ENCODE data around the gene HLCS. TPM values are rescaled to one million over a fixed set of nuclear protein-coding genes. Genes with fewer than 3 reads are reported as not detected.

The HLCS gene
- total RNA-seq, 1 donor from 2014 or later, result 25.0 TPM

DNA sequence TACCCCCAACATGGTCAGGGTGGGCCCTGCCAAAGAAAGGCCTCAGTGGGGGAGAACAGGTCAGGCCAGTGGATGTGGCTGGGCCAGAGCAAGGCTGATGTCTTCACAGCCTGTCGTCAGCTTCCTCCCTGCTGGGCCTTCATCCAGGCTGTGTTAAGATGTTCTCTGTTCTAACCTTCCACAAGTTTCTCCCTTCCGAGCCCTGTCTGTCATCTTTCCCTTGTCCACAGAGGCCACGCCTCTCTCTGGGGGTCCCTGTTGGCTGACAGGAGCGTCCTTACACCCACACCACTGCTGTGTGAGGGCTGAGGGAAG lies 231.3 kb downstream of the HLCS start:
- Histone ChIP-seq H3K36me3 (no peaks in the 10 kb centered on the region), H3K27me3 (no peaks in the 10 kb centered on the region), H3K4me1 (no peaks in the 10 kb centered on the region), H3K79me2 (ENCODE audit: low read depth) (no peaks in the 10 kb centered on the region), H2AFZ (replicated peaks) (no peak overlapping the region), H3K9me3 (ENCODE audit: low read depth) (no peaks in the 10 kb centered on the region), H3K27ac (no peak overlapping the region), H4K20me1 (ENCODE audit: low read depth) (no peaks in the 10 kb centered on the region), H3K4me2 (no peak overlapping the region), H3K4me3 (no peak overlapping the region), H3K9ac (no peak overlapping the region), H3F3A (ENCODE audit: low read depth) (no peaks in the 10 kb centered on the region)
- H3K27ac Mint-ChIP-seq, result no peak overlapping the region
- no peak for TF ChIP-seq EZH2phosphoT487 (IDR thresholded peaks at IDR 0.05)
- TF ChIP-seq, protein P1, sequence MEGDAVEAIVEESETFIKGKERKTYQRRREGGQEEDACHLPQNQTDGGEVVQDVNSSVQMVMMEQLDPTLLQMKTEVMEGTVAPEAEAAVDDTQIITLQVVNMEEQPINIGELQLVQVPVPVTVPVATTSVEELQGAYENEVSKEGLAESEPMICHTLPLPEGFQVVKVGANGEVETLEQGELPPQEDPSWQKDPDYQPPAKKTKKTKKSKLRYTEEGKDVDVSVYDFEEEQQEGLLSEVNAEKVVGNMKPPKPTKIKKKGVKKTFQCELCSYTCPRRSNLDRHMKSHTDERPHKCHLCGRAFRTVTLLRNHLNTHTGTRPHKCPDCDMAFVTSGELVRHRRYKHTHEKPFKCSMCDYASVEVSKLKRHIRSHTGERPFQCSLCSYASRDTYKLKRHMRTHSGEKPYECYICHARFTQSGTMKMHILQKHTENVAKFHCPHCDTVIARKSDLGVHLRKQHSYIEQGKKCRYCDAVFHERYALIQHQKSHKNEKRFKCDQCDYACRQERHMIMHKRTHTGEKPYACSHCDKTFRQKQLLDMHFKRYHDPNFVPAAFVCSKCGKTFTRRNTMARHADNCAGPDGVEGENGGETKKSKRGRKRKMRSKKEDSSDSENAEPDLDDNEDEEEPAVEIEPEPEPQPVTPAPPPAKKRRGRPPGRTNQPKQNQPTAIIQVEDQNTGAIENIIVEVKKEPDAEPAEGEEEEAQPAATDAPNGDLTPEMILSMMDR (IDR thresholded peaks at IDR 0.05), result no peak
- TF ChIP-seq EZH2 (IDR thresholded peaks at IDR 0.05), result no peak
- H3K36me3 Mint-ChIP-seq, result peaks cover 5% of the 10 kb centered on the region
- peaks cover 3% of the 10 kb centered on the region for H3K9me3 Mint-ChIP-seq
- H3K4me3 Mint-ChIP-seq, result no peak overlapping the region
- peaks cover 11% of the 10 kb centered on the region for H3K27me3 Mint-ChIP-seq (ENCODE audit: insufficient read depth, low read depth)
- H3K4me1 Mint-ChIP-seq, result peaks cover 3% of the 10 kb centered on the region
- DNase-seq (ENCODE audit: low spot score), result no peak

DNA sequence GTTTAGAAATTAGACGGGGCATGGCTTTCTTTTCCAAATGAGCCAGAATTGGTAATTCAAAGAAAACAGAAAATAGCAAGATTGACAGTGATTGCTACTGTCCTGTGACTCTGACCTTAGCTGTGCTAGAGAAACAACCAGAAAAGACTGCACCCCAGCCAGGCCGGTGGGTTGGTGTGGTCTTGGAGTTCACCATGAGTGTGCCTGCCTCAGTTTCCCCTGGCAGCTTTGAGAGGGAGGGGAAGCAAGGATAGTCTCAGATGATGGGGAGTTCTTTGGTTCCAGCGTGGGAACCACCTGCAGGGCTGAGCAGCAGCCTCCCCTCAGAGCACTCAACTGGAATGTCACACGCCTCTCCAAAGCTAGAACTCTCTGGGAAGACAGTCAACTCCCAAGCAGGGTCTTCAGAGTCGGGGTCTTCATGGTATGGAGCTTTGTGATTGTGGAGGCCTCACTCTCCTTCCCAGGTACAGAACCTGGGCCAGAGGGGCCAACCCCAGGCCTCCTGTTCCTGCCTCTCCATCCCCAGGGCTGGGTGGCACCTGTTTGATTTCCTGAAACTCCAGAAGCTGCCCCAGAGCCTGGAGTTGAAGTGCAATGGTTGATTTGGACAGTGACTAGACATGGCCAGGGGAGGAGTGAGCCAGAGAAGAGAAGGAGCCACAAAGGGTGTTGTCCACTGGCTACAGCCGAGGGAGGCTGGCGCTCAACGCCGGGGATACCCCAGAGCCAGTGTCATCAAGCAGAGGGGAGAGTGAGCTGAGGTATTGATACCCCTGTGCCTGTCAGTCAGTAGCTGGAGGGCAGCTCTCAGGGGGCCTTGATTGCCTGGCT lies 231.9 kb downstream of the HLCS start:
- peaks cover 3% of the 10 kb centered on the region for H3K9me3 Mint-ChIP-seq

DNA sequence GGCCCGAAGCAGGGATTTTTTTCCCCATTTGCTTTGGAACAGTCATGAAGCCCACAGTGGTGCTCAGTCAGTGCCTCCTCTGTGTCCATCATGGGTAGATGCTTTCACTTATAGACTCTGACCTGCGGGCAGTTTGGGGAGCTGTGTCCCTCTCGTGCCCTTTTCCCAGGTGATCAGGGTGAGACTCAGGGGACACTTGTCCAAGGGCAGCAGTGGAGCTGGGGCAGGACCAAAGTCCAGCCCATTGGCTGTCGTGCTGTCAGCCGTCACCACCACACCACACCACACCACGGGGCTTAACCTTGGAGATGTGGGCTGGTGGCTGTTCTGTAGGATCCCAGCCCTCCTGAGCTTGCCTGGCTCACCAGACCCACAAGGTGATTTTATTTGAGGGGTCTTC lies 232.6 kb downstream of the HLCS start:
- no peak for TF ChIP-seq EZH2phosphoT487 (IDR thresholded peaks at IDR 0.05)
- no peak for TF ChIP-seq EZH2 (IDR thresholded peaks at IDR 0.05)
- TF ChIP-seq, protein P1 (IDR thresholded peaks at IDR 0.05), result no peak
- H2AFZ ChIP-seq (replicated peaks), result no peak overlapping the region
- H3K4me1 ChIP-seq, result no peaks in the 10 kb centered on the region
- no peak overlapping the region for H3K27ac ChIP-seq
- Mint-ChIP-seq H3K27ac (no peak overlapping the region), H3K36me3 (peaks cover 5% of the 10 kb centered on the region), H3K9me3 (peaks cover 3% of the 10 kb centered on the region), H3K4me3 (no peak overlapping the region), H3K4me1 (peaks cover 7% of the 10 kb centered on the region), H3K27me3 (ENCODE audit: insufficient read depth, low read depth) (peaks cover 11% of the 10 kb centered on the region)
- no peaks in the 10 kb centered on the region for H3K79me2 ChIP-seq (ENCODE audit: low read depth)
- no peak for DNase-seq (ENCODE audit: low spot score)
- no peaks in the 10 kb centered on the region for H3K36me3 ChIP-seq
- H3K9me3 ChIP-seq (ENCODE audit: low read depth), result no peaks in the 10 kb centered on the region
- H3K27me3 ChIP-seq, result no peaks in the 10 kb centered on the region
- no peaks in the 10 kb centered on the region for H4K20me1 ChIP-seq (ENCODE audit: low read depth)
- no peak overlapping the region for H3K4me3 ChIP-seq
- H3K9ac ChIP-seq, result no peak overlapping the region
- H3F3A ChIP-seq (ENCODE audit: low read depth), result no peaks in the 10 kb centered on the region
- no peak overlapping the region for H3K4me2 ChIP-seq

More for the DNA sequence above, 231.9 kb downstream of the HLCS start:
- no peaks in the 10 kb centered on the region for H3K4me1 ChIP-seq
- TF ChIP-seq, protein P1 (IDR thresholded peaks at IDR 0.05), result no peak
- TF ChIP-seq EZH2 (IDR thresholded peaks at IDR 0.05) (no peak), EZH2phosphoT487 (IDR thresholded peaks at IDR 0.05) (no peak)
- H3F3A ChIP-seq (ENCODE audit: low read depth), result no peaks in the 10 kb centered on the region
- peaks cover 11% of the 10 kb centered on the region for H3K27me3 Mint-ChIP-seq (ENCODE audit: insufficient read depth, low read depth)
- no peak overlapping the region for H3K27ac ChIP-seq
- H3K27me3 ChIP-seq, result no peaks in the 10 kb centered on the region
- peaks cover 8% of the 10 kb centered on the region for H3K4me1 Mint-ChIP-seq
- H2AFZ ChIP-seq (replicated peaks), result no peak overlapping the region
- no peaks in the 10 kb centered on the region for H4K20me1 ChIP-seq (ENCODE audit: low read depth)
- no peak overlapping the region for H3K4me2 ChIP-seq
- H3K79me2 ChIP-seq (ENCODE audit: low read depth), result no peaks in the 10 kb centered on the region
- peaks cover 5% of the 10 kb centered on the region for H3K36me3 Mint-ChIP-seq
- H3K4me3 Mint-ChIP-seq, result no peak overlapping the region
- H3K36me3 ChIP-seq, result no peaks in the 10 kb centered on the region
- H3K9me3 ChIP-seq (ENCODE audit: low read depth), result no peaks in the 10 kb centered on the region
- H3K4me3 ChIP-seq, result no peak overlapping the region
- H3K9ac ChIP-seq, result no peak overlapping the region
- no peak for DNase-seq (ENCODE audit: low spot score)
- no peak overlapping the region for H3K27ac Mint-ChIP-seq
